ENCODE measurements around the gene PPP6R3.
"Not testable (repeated sequence)": the region's sequence is repeated elsewhere in the genome, so short reads cannot be mapped to it uniquely, and the experiment has no call there.

PPP6R3 gene

GRCh38 chr11:68455485-68455884 is 5.1 kb upstream of the PPP6R3 start:
- DNase-seq (ENCODE audit: low spot score) (no peak), FAIRE-seq (no peak)

DNA sequence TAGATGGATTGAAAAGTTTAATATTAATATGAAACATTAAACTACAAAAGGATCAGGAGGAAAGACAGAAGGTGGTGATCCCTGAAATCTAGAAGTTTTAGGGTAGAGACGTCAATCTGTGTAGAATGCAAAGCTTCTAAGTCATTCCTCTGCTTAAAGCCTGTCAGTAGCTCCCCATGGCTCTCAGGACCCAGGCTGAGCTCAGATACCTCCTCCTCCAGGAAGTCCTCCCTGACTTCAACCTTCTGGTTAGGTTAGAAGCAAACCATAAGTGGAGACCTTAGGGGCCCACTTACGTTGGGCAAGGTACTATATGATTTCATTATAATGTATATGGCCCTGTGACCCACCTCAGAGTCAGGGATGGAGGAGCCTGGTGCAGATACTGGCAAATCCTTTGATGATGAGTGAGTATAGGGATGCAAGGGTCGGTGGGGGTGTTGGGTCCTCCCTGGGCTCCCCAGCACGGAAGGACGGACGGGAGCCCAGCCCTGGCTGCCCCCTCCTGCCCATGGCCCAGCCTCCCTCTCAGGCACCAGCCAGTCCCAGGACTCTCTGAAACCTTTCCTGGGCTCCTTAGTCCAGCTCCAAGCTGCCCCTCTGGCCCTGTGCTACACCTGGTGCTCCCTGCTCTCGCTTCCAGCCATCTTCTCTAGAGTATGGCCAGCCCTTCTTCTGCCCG is 3.2 kb upstream of the PPP6R3 start:
- DNase-seq (ENCODE audit: low spot score) (no peak), FAIRE-seq (no peak)

GRCh38 chr11:68457898-68458249 is 2.7 kb upstream of the PPP6R3 start:
- FAIRE-seq (no peak), DNase-seq (ENCODE audit: low spot score) (no peak)

- FAIRE-seq = not testable (repeated sequence)
These were observed 2.2 kb upstream of the PPP6R3 start for GRCh38 chr11:68458340-68458739.

DNA sequence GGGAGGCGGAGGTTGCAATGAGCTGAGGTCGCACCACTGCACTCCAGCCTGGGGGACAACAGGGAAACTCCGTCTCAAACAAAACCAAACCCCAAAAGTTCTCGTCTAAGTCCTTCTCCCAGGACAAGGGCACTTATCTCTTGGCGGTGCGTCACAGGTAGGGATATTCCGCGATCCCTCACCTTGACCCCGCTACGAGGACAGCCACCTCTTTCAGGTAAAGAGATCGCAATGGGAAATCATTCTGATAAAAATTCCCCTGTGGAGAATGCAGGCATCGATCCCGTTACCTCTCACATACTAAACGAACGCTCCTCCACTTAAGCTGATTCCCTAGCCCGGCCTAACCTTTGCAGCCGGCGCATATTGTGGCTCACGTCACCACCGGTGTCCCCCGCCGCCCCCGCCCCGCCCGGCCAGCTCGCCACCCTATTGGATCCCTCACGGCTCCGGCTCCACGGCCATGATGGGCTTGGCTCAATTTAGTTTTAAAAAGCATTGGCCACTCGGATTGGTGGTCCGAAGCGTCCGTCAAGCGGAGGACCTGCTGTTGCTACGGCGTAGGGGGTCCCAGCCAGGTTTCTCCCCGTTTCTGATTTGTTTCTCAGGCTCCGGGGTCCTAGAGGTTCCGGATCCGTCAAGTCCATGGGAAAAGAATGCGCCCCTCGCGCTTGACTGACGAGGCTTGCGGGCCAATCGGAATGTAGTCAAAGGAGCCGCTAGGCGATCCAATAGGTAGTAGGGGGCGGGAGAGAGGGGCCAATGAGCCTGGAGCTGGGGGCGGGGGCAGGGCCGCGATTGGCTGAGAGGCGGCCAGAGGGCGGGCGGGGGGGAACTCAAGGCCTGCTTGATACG is 439 bp upstream of the PPP6R3 start:
- DNase-seq (ENCODE audit: low spot score) = peak; percentile 93
- FAIRE-seq = no peak

More at GRCh38 chr11:68458340-68458739, 2.2 kb upstream of the PPP6R3 start:
- not testable (repeated sequence) for DNase-seq (ENCODE audit: low spot score)

GRCh38 chr11:68461575-68461917 is 994 bp downstream of the PPP6R3 start:
- FAIRE-seq (no peak), DNase-seq (ENCODE audit: low spot score) (no peak)

GRCh38 chr11:68463714-68464113 is 3.2 kb downstream of the PPP6R3 start:
- DNase-seq (ENCODE audit: low spot score) (no peak), FAIRE-seq (no peak)

DNA sequence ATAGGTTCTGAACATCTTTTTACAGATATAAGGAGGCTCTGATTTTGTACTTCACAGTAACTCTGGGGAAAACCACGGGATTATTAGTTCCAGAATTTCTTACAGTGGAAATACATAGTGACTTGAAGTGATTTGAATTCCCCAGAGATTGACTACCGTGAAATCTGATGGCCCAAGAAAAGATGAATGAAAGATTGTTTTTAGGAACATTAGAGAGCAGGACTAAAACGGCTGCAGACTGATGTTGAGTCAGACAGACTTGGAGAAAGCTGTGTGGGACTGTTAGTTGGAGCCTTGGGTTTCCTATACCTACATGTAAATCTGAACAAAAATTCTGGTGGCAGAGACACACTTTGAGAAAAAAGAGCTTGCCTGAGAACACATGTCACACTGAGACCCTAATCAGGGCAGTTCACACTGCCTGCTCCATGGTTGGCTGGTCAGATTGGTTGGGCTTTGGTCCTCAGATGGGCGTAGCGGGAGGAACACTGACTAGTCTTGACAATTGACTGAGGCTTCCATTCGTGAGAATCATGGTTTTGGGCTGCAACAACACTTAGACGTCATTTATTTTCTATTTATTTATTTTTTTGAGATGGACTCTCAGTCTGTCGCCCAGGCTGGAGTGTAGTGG is 6.8 kb downstream of the PPP6R3 start:
- DNase-seq (ENCODE audit: low spot score) (no peak), FAIRE-seq (no peak)

- no peak for DNase-seq (ENCODE audit: low spot score)
- no peak for FAIRE-seq
These were observed 7.8 kb downstream of the PPP6R3 start for GRCh38 chr11:68468217-68468828.

- FAIRE-seq (no peak), DNase-seq (ENCODE audit: low spot score) (no peak)
These were observed 8.6 kb downstream of the PPP6R3 start for GRCh38 chr11:68469122-68469521.

DNA sequence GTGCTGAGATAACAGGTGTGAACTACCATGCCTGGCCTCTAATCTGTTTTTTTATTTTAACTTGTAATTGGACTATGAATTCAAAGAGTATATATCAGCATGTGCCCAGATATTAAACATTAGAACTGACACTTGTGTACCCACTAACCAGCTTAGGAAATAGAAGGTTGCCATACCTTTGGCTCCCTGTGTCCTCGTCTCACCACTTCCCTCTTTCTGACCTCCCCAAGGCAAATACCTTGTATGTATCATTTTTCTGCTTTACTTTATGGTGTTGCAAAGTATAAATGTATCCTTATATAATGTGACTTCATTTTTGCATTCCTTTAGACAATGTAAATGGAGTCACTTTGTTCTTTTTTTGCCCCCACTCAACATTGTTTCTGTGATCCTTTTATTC is 9.1 kb downstream of the PPP6R3 start:
- FAIRE-seq = no peak

GRCh38 chr11:68470304-68470811 is 9.8 kb downstream of the PPP6R3 start:
- FAIRE-seq (no peak), DNase-seq (ENCODE audit: low spot score) (no peak)

More for the DNA sequence above, 9.1 kb downstream of the PPP6R3 start:
- DNase-seq (ENCODE audit: low spot score) = no peak

GRCh38 chr11:68471360-68472340 is 11.1 kb downstream of the PPP6R3 start:
- peak; percentile 77 for FAIRE-seq
- DNase-seq (ENCODE audit: low spot score) = peak; percentile 80

- FAIRE-seq (no peak), DNase-seq (ENCODE audit: low spot score) (no peak)
These were observed 12.2 kb downstream of the PPP6R3 start for GRCh38 chr11:68472778-68473177.

GRCh38 chr11:68473693-68474092 is 13.1 kb downstream of the PPP6R3 start:
- DNase-seq (ENCODE audit: low spot score) = no peak
- FAIRE-seq = no peak

GRCh38 chr11:68475626-68476025 is 15.1 kb downstream of the PPP6R3 start:
- DNase-seq (ENCODE audit: low spot score); FAIRE-seq: not testable (repeated sequence)

DNA sequence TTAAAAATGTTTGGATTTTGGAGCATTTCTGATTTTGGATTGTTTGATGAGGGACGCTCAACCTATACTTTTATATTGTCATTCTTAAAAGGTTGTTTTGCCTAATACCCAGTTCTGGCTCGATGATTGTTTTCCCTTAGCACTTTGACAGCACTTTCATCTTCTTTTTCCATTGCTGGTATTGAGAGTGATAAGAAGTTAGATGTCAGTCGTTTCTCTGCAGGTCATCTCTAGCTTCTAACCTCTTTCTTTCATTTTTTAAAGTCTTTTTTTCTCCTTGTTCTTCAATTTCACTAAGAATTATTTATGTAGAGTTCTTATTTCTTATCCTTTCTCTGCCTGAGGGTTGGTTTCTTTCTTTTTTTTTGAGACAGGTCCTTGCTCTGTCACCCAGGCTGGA is 18.8 kb downstream of the PPP6R3 start:
- no peak for FAIRE-seq
- DNase-seq (ENCODE audit: low spot score) = no peak

- DNase-seq (ENCODE audit: low spot score) (no peak), FAIRE-seq (no peak)
These were observed 19.6 kb downstream of the PPP6R3 start for GRCh38 chr11:68480193-68480592.

- no peak for FAIRE-seq
- no peak for DNase-seq (ENCODE audit: low spot score)
These were observed 20.4 kb downstream of the PPP6R3 start for GRCh38 chr11:68480852-68481510.
